CD4-positive, alpha-beta T cell treated with Interleukin-15 for 4 hours (primary cell): ENCODE data around the gene OSR1.

ENCODE experiments used
- DNase-seq: peaks from one replicate; pipeline ENCODE4 v3.0.0-alpha.2; 2020; ENCODE audit warnings: low spot score

Gene OSR1

GRCh38 chr2:19357402-19358241 lies 801 bp downstream of the OSR1 start:
- DNase-seq = no peak

- no peak for DNase-seq
These were observed 1.6 kb downstream of the OSR1 start for GRCh38 chr2:19356545-19357401.

GRCh38 chr2:19355931-19356544 lies 2.4 kb downstream of the OSR1 start:
- no peak for DNase-seq

GRCh38 chr2:19355416-19355821 lies 3.0 kb downstream of the OSR1 start:
- DNase-seq = no peak

- no peak for DNase-seq
These were observed 3.4 kb downstream of the OSR1 start for GRCh38 chr2:19355014-19355405.

- no peak for DNase-seq
These were observed 4.7 kb downstream of the OSR1 start for GRCh38 chr2:19353721-19354050.

- no peak for DNase-seq
These were observed 5.3 kb downstream of the OSR1 start for GRCh38 chr2:19352946-19353720.

- DNase-seq = no peak
These were observed 6.3 kb downstream of the OSR1 start for GRCh38 chr2:19351899-19352697.

GRCh38 chr2:19351499-19351898 lies 6.9 kb downstream of the OSR1 start:
- no peak for DNase-seq

- no peak for DNase-seq
These were observed 7.6 kb downstream of the OSR1 start for GRCh38 chr2:19350678-19351401.

GRCh38 chr2:19349911-19350677 lies 8.3 kb downstream of the OSR1 start:
- DNase-seq = peak; percentile 55

- DNase-seq = no peak
These were observed 9.7 kb downstream of the OSR1 start for GRCh38 chr2:19348692-19349091.

GRCh38 chr2:19347619-19348562 lies 10.5 kb downstream of the OSR1 start:
- peak; percentile 98 for DNase-seq

- DNase-seq = peak; percentile 7
These were observed 11.3 kb downstream of the OSR1 start for GRCh38 chr2:19346983-19347618.

GRCh38 chr2:19337742-19338141 lies 20.7 kb downstream of the OSR1 start:
- no peak for DNase-seq

GRCh38 chr2:19337202-19337601 lies 21.2 kb downstream of the OSR1 start:
- no peak for DNase-seq

- DNase-seq = no peak
These were observed 21.6 kb downstream of the OSR1 start for GRCh38 chr2:19336781-19337180.

- no peak for DNase-seq
These were observed 25.9 kb downstream of the OSR1 start for GRCh38 chr2:19332503-19332902.
